Measurements from ENCODE around the gene MCUB.
A peak's percentile ranks its signal among the peaks of the same experiment; 100 is the strongest.

Gene MCUB

GRCh38 chr4:109560687-109561461 lies 828 bp downstream of the MCUB start:
- ChIA-PET POLR2A (interaction anchor here (0.8 to 1.2 kb wide), 4 partner anchors 69 to 169 kb away, joined by 3 to 8 read pairs (median 4); partner anchors contain the start of genes CASP6, PLA2G12A and SEC24B), CTCF (no interaction called here)
- H3K36me3 ChIP-seq (ENCODE audit: control insufficient read depth in 2 of 2, insufficient read depth in 1 of 2, low read length in 2 of 2), result no peaks in the 10 kb centered on the region
- H3K4me1 ChIP-seq (ENCODE audit: control insufficient read depth, insufficient read depth, low read length), result peaks cover 6% of the 10 kb centered on the region; the same call in 1 of the 2 replicates
- peak overlapping the region; percentile 82 for H3K27ac ChIP-seq (ENCODE audit: extremely low read depth, low read depth, low read length)
- peak overlapping the region; percentile 65 for H3K4me3 ChIP-seq (ENCODE audit: low read depth, low read length)
- H3K9me3 ChIP-seq (ENCODE audit: control insufficient read depth, insufficient read depth, low read depth, low read length), result no peaks in the 10 kb centered on the region
- TF ChIP-seq PBX3 (CRISPR knock-in tag; IDR thresholded peaks at IDR 0.05) (no peak), KLF7 (tag by site-specific recombination; IDR thresholded peaks at IDR 0.05; ENCODE audit: borderline replicate concordance) (no peak), ZBTB17 (tag by site-specific recombination; IDR thresholded peaks at IDR 0.05) (peak; percentile 85), ZNF350 (tag by site-specific recombination; IDR thresholded peaks at IDR 0.05) (no peak), MYNN (tag by site-specific recombination; IDR thresholded peaks at IDR 0.05; ENCODE audit: borderline replicate concordance) (no peak), ZNF473 (tag by site-specific recombination; IDR thresholded peaks at IDR 0.05) (no peak), ZNF391 (tag by site-specific recombination; IDR thresholded peaks at IDR 0.05; ENCODE audit: borderline replicate concordance, low read depth) (no peak), ZNF2 (tag by site-specific recombination; IDR thresholded peaks at IDR 0.05) (no peak), ZNF394 (tag by site-specific recombination; IDR thresholded peaks at IDR 0.05; ENCODE audit: borderline replicate concordance) (0 out of 2 replicates have a peak, but pooled peaks have one; percentile 45), ZNF529 (tag by site-specific recombination; IDR thresholded peaks at IDR 0.05; ENCODE audit: insufficient replicate concordance) (no peak), ZNF362 (tag by site-specific recombination; IDR thresholded peaks at IDR 0.05) (0 out of 2 replicates have a peak, but pooled peaks have one; percentile 12), ZBTB6 (tag by site-specific recombination; IDR thresholded peaks at IDR 0.05) (peak; percentile 93), KLF17 (tag by site-specific recombination; IDR thresholded peaks at IDR 0.05) (no peak), KLF10 (tag by site-specific recombination; IDR thresholded peaks at IDR 0.05) (no peak), ZNF837 (tag by site-specific recombination; IDR thresholded peaks at IDR 0.05) (no peak), FEZF1 (tag by site-specific recombination; IDR thresholded peaks at IDR 0.05) (peak; percentile 67), ZNF629 (tag by site-specific recombination; IDR thresholded peaks at IDR 0.05) (no peak), ZNF341 (tag by site-specific recombination; IDR thresholded peaks at IDR 0.05; ENCODE audit: low read depth) (no peak), WT1 (tag by site-specific recombination; IDR thresholded peaks at IDR 0.05) (peak; percentile 87), PRDM1 (tag by site-specific recombination; IDR thresholded peaks at IDR 0.05) (peak; percentile 95), HOXC10 (CRISPR knock-in tag; IDR thresholded peaks at IDR 0.05) (no peak), ZNF354C (tag by site-specific recombination; IDR thresholded peaks at IDR 0.05; ENCODE audit: borderline replicate concordance, low read depth) (no peak), ZNF398 (tag by site-specific recombination; IDR thresholded peaks at IDR 0.05) (peak; percentile 79), YY2 (tag by site-specific recombination; IDR thresholded peaks at IDR 0.05) (no peak), ZBTB1 (tag by site-specific recombination; IDR thresholded peaks at IDR 0.05) (no peak), ZNF24 (tag by site-specific recombination; IDR thresholded peaks at IDR 0.05) (no peak), HOXD13 (CRISPR knock-in tag; IDR thresholded peaks at IDR 0.05; ENCODE audit: borderline replicate concordance) (no peak), ZFP3 (tag by site-specific recombination; IDR thresholded peaks at IDR 0.05; ENCODE audit: low read depth) (no peak), ZNF747 (tag by site-specific recombination; IDR thresholded peaks at IDR 0.05) (no peak), KLF9 (tag by site-specific recombination; IDR thresholded peaks at IDR 0.05; ENCODE audit: low read depth) (no peak), ZNF600 (tag by site-specific recombination; IDR thresholded peaks at IDR 0.05) (peak; percentile 70), ZSCAN23 (tag by site-specific recombination; IDR thresholded peaks at IDR 0.05) (no peak), ZNF544 (tag by site-specific recombination; IDR thresholded peaks at IDR 0.05) (no peak)
